H1 (cell line): Measurements from ENCODE around the gene PLBD2. TPM values are rescaled to one million over a fixed set of nuclear protein-coding genes. Genes with fewer than 3 reads are reported as not detected.

ENCODE experiments used
- CTCF ChIA-PET: fragments of 300-600 bp; sonication (Branson Sonifier 250); formaldehyde crosslinking; loops from one replicate; lab custom pipeline; 2021; ENCODE audit not compliant: partially characterized antibody; lab: Charles Lee
- POLR2A ChIA-PET: fragments of 300-600 bp; sonication (Branson Sonifier 250); formaldehyde crosslinking; loops from one replicate; lab custom pipeline; 2021; ENCODE audit warnings: inconsistent platforms; ENCODE audit not compliant: partially characterized antibody; lab: Charles Lee
- DNase-seq, 2 experiments: peaks; one replicate each; pipeline versions ENCODE4 v3.0.0 to v3.0.0-alpha.2; 2010 to 2022; ENCODE audit warnings: low spot score in 2 of 2, low read depth in 1 of 2, mixed read lengths in 1 of 2
- FAIRE-seq: peaks from 2 replicates; lab custom pipeline; 2011; peaks lifted over from hg19 to GRCh38; lab: Jason Lieb, UNC
- H2AFZ ChIP-seq: 2 replicates; pipeline ENCODE4 v1.8.1; 2012; ENCODE audit warnings: low read length, inconsistent platforms
- H2AK5ac ChIP-seq: 2 replicates; pipeline ENCODE4 v1.6.1; 2013; ENCODE audit warnings: low read depth, low read length
- H2BK120ac ChIP-seq: replicated peaks from 2 replicates; pipeline ENCODE3; 2013; ENCODE audit warnings: low read depth, low read length, inconsistent platforms
- H2BK12ac ChIP-seq: 2 replicates; pipeline ENCODE4 v1.6.1; 2013; ENCODE audit warnings: low read depth, low read length
- H2BK15ac ChIP-seq: 2 replicates; pipeline ENCODE4 v1.6.1; 2013; ENCODE audit warnings: low read length
- H2BK20ac ChIP-seq: 2 replicates; pipeline ENCODE4 v1.6.1; 2013; ENCODE audit warnings: low read length
- H2BK5ac ChIP-seq: 2 replicates; pipeline ENCODE4 v1.6.1; 2013; ENCODE audit warnings: low read depth, low read length
- H3K14ac ChIP-seq: 2 replicates; pipeline ENCODE4 v1.6.1; 2013; ENCODE audit warnings: inconsistent platforms; ENCODE audit not compliant: insufficient read length
- H3K18ac ChIP-seq: 2 replicates; pipeline ENCODE4 v1.6.1; 2013; ENCODE audit warnings: low read length; ENCODE audit errors: extremely low read depth
- H3K23ac ChIP-seq: 2 replicates; pipeline ENCODE4 v1.6.1; 2013; ENCODE audit warnings: inconsistent platforms; ENCODE audit not compliant: insufficient read length
- H3K23me2 ChIP-seq: 2 replicates; pipeline ENCODE4 v1.6.1; 2013; ENCODE audit warnings: low read depth, low read length
- H3K27ac ChIP-seq: 2 replicates; pipeline ENCODE4 v1.6.1; 2011; ENCODE audit warnings: low read depth, low read length, inconsistent platforms
- H3K27me3 ChIP-seq, 4 experiments: replicated peaks in 1 of 4; 1 replicate in 1 of 4; 2 replicates in 3 of 4; pipeline versions ENCODE4 v1.6.1 to v1.8.1; 2011 to 2013; ENCODE audit warnings: low read length in 3 of 4, mild to moderate bottlenecking in 3 of 4, inconsistent platforms in 2 of 4, mixed read lengths in 2 of 4, moderate library complexity in 1 of 4; ENCODE audit not compliant: control insufficient read depth in 3 of 4, insufficient read depth in 3 of 4; ENCODE audit errors: extremely low read depth in 1 of 4
- H3K36me3 ChIP-seq, 4 experiments: 2 replicates each; pipeline versions ENCODE4 v1.6.1 to v1.8.1; 2011 to 2013; ENCODE audit warnings: mild to moderate bottlenecking in 4 of 4, low read length in 3 of 4, moderate library complexity in 2 of 4, control low read depth in 1 of 4, inconsistent platforms in 1 of 4; ENCODE audit not compliant: insufficient read depth in 4 of 4, control insufficient read depth in 2 of 4
- H3K4ac ChIP-seq: replicated peaks from 2 replicates; pipeline ENCODE3; 2013; ENCODE audit warnings: low read length, low read depth, mixed read lengths, inconsistent platforms; ENCODE audit not compliant: insufficient read length
- H3K4me1 ChIP-seq, 4 experiments: replicated peaks in 1 of 4; 1 replicate in 1 of 4; 2 replicates in 3 of 4; pipeline versions ENCODE4 v1.6.1 to v1.8.1; 2011 to 2013; ENCODE audit warnings: low read length in 3 of 4, inconsistent platforms in 2 of 4, mixed read lengths in 1 of 4; ENCODE audit not compliant: insufficient read depth in 4 of 4, control insufficient read depth in 3 of 4
- H3K4me2 ChIP-seq, 2 experiments: 2 replicates each; pipeline versions ENCODE4 v1.6.1 to v1.8.1; 2011 to 2013; ENCODE audit warnings: low read depth in 2 of 2, low read length in 2 of 2, control low read depth in 1 of 2, inconsistent platforms in 1 of 2, mild to moderate bottlenecking in 1 of 2; ENCODE audit not compliant: insufficient read depth in 1 of 2
- H3K4me3 ChIP-seq, 4 experiments: fragments of 200-600, 300-600 bp in 1 of 4; sonication (generic), shearing (Covaris generic), sonication (Bioruptor Twin) in 1 of 4; 2 replicates each; pipeline versions ENCODE4 v1.5.1 to v1.8.1; 2011 to 2016; ENCODE audit warnings: low read length in 4 of 4, low read depth in 3 of 4, control low read depth in 2 of 4, inconsistent platforms in 2 of 4, mild to moderate bottlenecking in 2 of 4, mixed read lengths in 1 of 4, moderate library complexity in 1 of 4; ENCODE audit not compliant: insufficient read depth in 2 of 4; ENCODE audit errors: extremely low read depth in 1 of 4
- H3K56ac ChIP-seq: replicated peaks from 2 replicates; pipeline ENCODE3; 2013; ENCODE audit warnings: low read depth, mild to moderate bottlenecking, mixed read lengths, low read length, inconsistent platforms; ENCODE audit not compliant: insufficient read length
- H3K79me1 ChIP-seq: 2 replicates; pipeline ENCODE4 v1.6.1; 2013; ENCODE audit warnings: low read depth, low read length, control low read depth
- H3K79me2 ChIP-seq, 2 experiments: 2 replicates each; pipeline versions ENCODE4 v1.6.1 to v1.8.1; 2012 to 2013; ENCODE audit warnings: low read length in 2 of 2, mild to moderate bottlenecking in 2 of 2, inconsistent platforms in 1 of 2; ENCODE audit not compliant: insufficient read depth in 2 of 2, control insufficient read depth in 1 of 2
- H3K9ac ChIP-seq, 4 experiments: replicated peaks in 1 of 4; 1 replicate in 1 of 4; 2 replicates in 3 of 4; pipeline versions ENCODE4 v1.6.1 to v1.8.1; 2011 to 2013; ENCODE audit warnings: low read depth in 3 of 4, low read length in 3 of 4, control low read depth in 2 of 4, mild to moderate bottlenecking in 2 of 4, moderate library complexity in 2 of 4, inconsistent platforms in 1 of 4; ENCODE audit errors: extremely low read depth in 1 of 4
- H3K9me3 ChIP-seq, 2 experiments: 2 replicates each; pipeline versions ENCODE4 v1.6.1 to v1.8.1; 2012 to 2013; ENCODE audit warnings: mild to moderate bottlenecking in 2 of 2, moderate library complexity in 2 of 2, control low read depth in 1 of 2, inconsistent platforms in 1 of 2, low read depth in 1 of 2, low read length in 1 of 2, mixed read lengths in 1 of 2; ENCODE audit not compliant: insufficient read depth in 2 of 2
- H4K20me1 ChIP-seq, 2 experiments: replicated peaks in 1 of 2; 2 replicates each; pipeline versions ENCODE3 to v1.8.1; 2011 to 2013; ENCODE audit warnings: inconsistent platforms in 2 of 2, low read length in 2 of 2, mild to moderate bottlenecking in 1 of 2; ENCODE audit not compliant: insufficient read depth in 2 of 2, control insufficient read depth in 1 of 2
- H4K5ac ChIP-seq: 2 replicates; pipeline ENCODE4 v1.6.1; 2013; ENCODE audit warnings: low read length, low read depth, mixed read lengths, inconsistent platforms; ENCODE audit not compliant: insufficient read length
- H4K8ac ChIP-seq: 2 replicates; pipeline ENCODE4 v1.8.0; 2013; ENCODE audit warnings: mild to moderate bottlenecking, moderate library complexity, low read length, inconsistent platforms; ENCODE audit not compliant: insufficient read depth; ENCODE audit errors: extremely low read depth
- H4K91ac ChIP-seq: replicated peaks from 2 replicates; pipeline ENCODE3; 2013; ENCODE audit warnings: low read length, mixed read lengths, inconsistent platforms; ENCODE audit not compliant: insufficient read length
- CHD2 ChIP-seq: IDR thresholded peaks from 2 replicates; pipeline ENCODE4 v1.6.1; 2012; ENCODE audit warnings: low read length, improper control_type of control experiment
- CREB1 ChIP-seq: IDR thresholded peaks from 2 replicates; pipeline ENCODE4 v1.6.1; 2012; ENCODE audit warnings: inconsistent platforms
- CTBP2 ChIP-seq: IDR thresholded peaks from 2 replicates; pipeline ENCODE4 v1.7.0; 2011; ENCODE audit warnings: borderline replicate concordance, mild to moderate bottlenecking, moderate library complexity, mixed read lengths, low read length; ENCODE audit not compliant: insufficient read depth, insufficient read length
- EGR1 ChIP-seq: IDR thresholded peaks from 2 replicates; pipeline ENCODE4 v1.6.1; 2011; ENCODE audit warnings: low read depth, low read length, borderline replicate concordance
- KDM5A ChIP-seq: fragments of 200-600 bp; IDR thresholded peaks from 2 replicates; pipeline ENCODE4 v1.7.1; 2012; ENCODE audit warnings: mild to moderate bottlenecking, low read length, inconsistent platforms, mixed read lengths
- MAX ChIP-seq: IDR thresholded peaks from 2 replicates; pipeline ENCODE4 v1.6.1; 2012; ENCODE audit warnings: inconsistent platforms
- POU5F1 ChIP-seq: IDR thresholded peaks from 2 replicates; pipeline ENCODE4 v1.6.1; 2011; ENCODE audit warnings: low read depth, mild to moderate bottlenecking, low read length, moderate library complexity
- SIX5 ChIP-seq: IDR thresholded peaks from 2 replicates; pipeline ENCODE4 v1.6.1; 2011; ENCODE audit warnings: mild to moderate bottlenecking, low read depth, low read length
- SP1 ChIP-seq: IDR thresholded peaks from 2 replicates; pipeline ENCODE4 v1.6.1; 2011; ENCODE audit warnings: low read depth, low read length
- SRF ChIP-seq: IDR thresholded peaks from 2 replicates; pipeline ENCODE4 v1.6.1; 2011; ENCODE audit warnings: mild to moderate bottlenecking, low read depth, low read length, moderate library complexity
- WGBS, 2 experiments: shearing (Covaris generic) in 1 of 2; methylation state at CpG; one replicate each; pipeline versions ENCODE4 v1.1.6 to v1.1.7; 2013 to 2015; ENCODE audit warnings: low lambda C conversion rate in 2 of 2, mixed read lengths in 2 of 2, inconsistent platforms in 1 of 2, low coverage in 1 of 2, missing lambda C conversion rate in 1 of 2; ENCODE audit not compliant: insufficient replicate concordance in 2 of 2, insufficient coverage in 1 of 2, insufficient read length in 1 of 2; ENCODE audit errors: extremely low coverage in 1 of 2, missing lambda C conversion rate in 1 of 2; 5-methylcytosine and 5-hydroxymethylcytosine counted together
- polyA plus RNA-seq, 7 experiments: library from polyadenylated mRNA; depleted of rRNA in 3 of 7; stranded (reverse) in 5 of 7; unstranded in 2 of 7; fragments of >200 nt in 5 of 7; fragments of 200-250 nt in 2 of 7; gene quantifications; 1 replicate in 5 of 7; 2 replicates in 1 of 7; 4 replicates in 1 of 7; pipeline versions ENCODE4 v1.2.1 to v1.2.3, GENCODE V29; 2011 to 2013; ENCODE audit warnings: missing spikeins in 2 of 7, mixed read lengths in 2 of 7
- total RNA-seq: library from RNA; stranded (reverse); fragmentation: NEBNext Ultra II Directional; extraction: Animal tissue kit (Norgen Biotek cat#: 25700); gene quantifications from 2 replicates; pipeline ENCODE4 v1.2.1, GENCODE V29; 2021

Gene PLBD2
- total and polyA plus RNA-seq, 2 of the 8 experiments (the other 6 are each of a cell fraction or from before 2014, with no cell fraction given): 16.8 to 33.5 TPM

GRCh38 chr12:113398346-113399290 lies 40.2 kb downstream of the PLBD2 start:
- Histone ChIP-seq H3K4ac (no peak overlapping the region), H3K79me2 (no peaks in the 10 kb centered on the region), H4K8ac (no peak overlapping the region; the same call in 1 of the 2 replicates), H3K27ac (no peak overlapping the region), H2BK12ac (no peak overlapping the region; the same call in 1 of the 2 replicates), H3K27me3 (no peaks in the 10 kb centered on the region), H2BK120ac (no peak overlapping the region), H2BK5ac (no peak overlapping the region), H4K5ac (no peak overlapping the region), H3K9me3 (no peaks in the 10 kb centered on the region), H3K14ac (no peak overlapping the region), H3K18ac (no peak overlapping the region), H3K4me2 (no peak overlapping the region), H2AK5ac (no peak overlapping the region), H2BK20ac (no peak overlapping the region), H3K9ac (no peak overlapping the region), H3K79me1 (no peaks in the 10 kb centered on the region), H2BK15ac (no peak overlapping the region), H2AFZ (no peak overlapping the region), H3K36me3 (no peaks in the 10 kb centered on the region), H3K23ac (no peak overlapping the region), H4K91ac (peak overlapping the region; percentile 42), H3K23me2 (0 out of 2 replicates have a peak, but pooled peaks cover 1% of the 10 kb centered on the region), H3K4me3 (no peak overlapping the region), H4K20me1 (peaks cover 0 to 1% of the 10 kb centered on the region in 2 experiments), H3K56ac (no peak overlapping the region), H3K4me1 (peaks cover 0 to 3% (median 1%) of the 10 kb centered on the region in 4 experiments; a peak in 1 of 7 replicates)
- no peak for FAIRE-seq
- ChIA-PET CTCF (interaction anchor here (0.7 to 1.7 kb wide), 2 partner anchors 57 to 84 kb away, joined by 3 read pairs; no protein-coding TSS in a partner anchor), POLR2A (no interaction called here)
- no peak for DNase-seq
- 90% methylated on average over 26 of the region's 26 CpGs; no CpG with 5 or more reads in 1 of the 2 experiments for WGBS, 2 experiments
- TF ChIP-seq KDM5A (no peak), MAX (no peak), EGR1 (no peak), CTBP2 (no peak), SP1 (no peak), CREB1 (no peak), CHD2 (no peak), POU5F1 (no peak), SIX5 (no peak), SRF (no peak)
